Measurements from ENCODE around the gene TSPAN14. TPM values are rescaled to one million over a fixed set of nuclear protein-coding genes. Genes with fewer than 3 reads are reported as not detected.

Gene TSPAN14
- 22.9 and 23.2 TPM in 2 replicates for total RNA-seq

DNA sequence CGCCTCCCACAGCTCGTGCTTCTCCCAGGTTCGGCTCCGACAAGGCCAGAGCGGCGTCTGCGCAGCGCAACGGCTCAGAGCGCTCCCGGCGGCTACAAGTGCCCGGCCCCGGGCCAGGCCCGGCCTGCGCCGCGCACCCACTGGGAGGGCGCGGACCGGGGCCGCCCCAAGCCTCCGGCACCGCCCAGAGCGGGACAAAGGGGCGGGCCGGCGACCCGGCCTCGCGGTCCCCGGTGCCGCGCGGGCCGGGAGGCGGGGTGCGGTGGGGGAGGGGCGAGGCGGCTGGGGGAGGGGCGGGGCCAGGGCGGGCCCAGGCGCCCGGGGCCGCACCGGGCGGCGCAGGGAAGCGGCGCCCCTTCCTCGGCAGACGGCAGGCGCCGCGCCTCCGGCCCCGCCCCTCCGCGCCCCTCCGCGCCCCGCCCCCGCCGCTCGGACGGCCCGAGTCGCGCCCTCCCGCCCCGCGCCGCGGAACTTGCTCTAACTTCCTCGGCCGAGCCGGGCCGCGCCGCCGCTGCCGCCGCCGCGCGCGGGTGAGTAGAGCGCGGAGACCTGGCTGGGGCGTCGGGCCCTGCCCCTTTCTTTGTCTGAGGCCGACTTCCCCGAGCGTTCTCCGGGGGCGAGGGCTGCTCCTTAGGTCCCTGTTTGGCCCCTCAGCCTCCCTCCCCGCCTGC, at the start of gene TSPAN14:
Gene TSPAN14, plus strand, starts transcription at position 469 of the 671 bp plus-strand sequence. CDS start 34,924 bp downstream, outside the sequence.

GRCh38 chr10:80408242-80409101, 45.6 kb upstream of the TSPAN14 start, which contains the start of gene PRXL2A:
TSS of gene PRXL2A (plus strand) at chr10:80408551. CDS start at chr10:80420468, 11,917 bp downstream.

GRCh38 chr10:80537736-80538480, 83.8 kb downstream of the TSPAN14 start, which contains the start of gene SH2D4B:
TSS of gene SH2D4B (plus strand) at chr10:80537902. CDS start at chr10:80538332, 430 bp downstream.

Other genes with a start within 250 kb of the TSPAN14 start
- 123 and 137 TPM in 2 replicates for gene ANXA11, start 248.8 kb upstream of the TSPAN14 start, total RNA-seq
- not detected in 2 replicates for gene MAT1A, start 164.7 kb upstream of the TSPAN14 start, total RNA-seq
- not detected in 2 replicates for gene DYDC1, start 97.6 kb upstream of the TSPAN14 start, total RNA-seq
- not detected in 2 replicates for gene DYDC2, start 97.5 kb upstream of the TSPAN14 start, total RNA-seq
- 11.3 and 12.2 TPM in 2 replicates for gene PRXL2A, start 45.8 kb upstream of the TSPAN14 start, total RNA-seq
- gene SH2D4B, start 83.6 kb downstream of the TSPAN14 start, total RNA-seq, result not detected in 2 replicates

Measured in pericardium fibroblast (primary cell).